Measurements from ENCODE around the gene LRCH2.
"Not testable (repeated sequence)": the region's sequence is repeated elsewhere in the genome, so short reads cannot be mapped to it uniquely, and the experiment has no call there.

Gene LRCH2

DNA sequence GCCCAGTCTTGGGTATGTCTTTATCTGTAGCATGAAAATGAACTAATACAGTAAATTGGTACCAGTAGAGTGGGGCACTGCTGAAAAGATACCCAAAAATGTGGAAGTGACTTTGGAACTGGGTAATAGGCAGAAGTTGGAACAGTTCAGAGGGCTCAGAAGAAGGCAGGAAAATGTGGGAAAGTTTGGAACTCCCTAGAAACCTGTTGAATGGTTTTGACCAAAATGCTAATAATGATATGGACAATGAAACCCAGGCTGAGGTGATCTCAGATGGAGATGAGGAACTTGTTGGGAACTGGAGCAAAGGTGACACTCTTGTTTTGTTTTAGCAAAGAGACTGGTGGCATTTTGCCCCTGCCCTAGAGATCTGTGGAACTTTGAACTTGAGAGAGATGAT is 24.3 kb downstream of the LRCH2 start:
- DNase-seq: not testable (repeated sequence)

DNA sequence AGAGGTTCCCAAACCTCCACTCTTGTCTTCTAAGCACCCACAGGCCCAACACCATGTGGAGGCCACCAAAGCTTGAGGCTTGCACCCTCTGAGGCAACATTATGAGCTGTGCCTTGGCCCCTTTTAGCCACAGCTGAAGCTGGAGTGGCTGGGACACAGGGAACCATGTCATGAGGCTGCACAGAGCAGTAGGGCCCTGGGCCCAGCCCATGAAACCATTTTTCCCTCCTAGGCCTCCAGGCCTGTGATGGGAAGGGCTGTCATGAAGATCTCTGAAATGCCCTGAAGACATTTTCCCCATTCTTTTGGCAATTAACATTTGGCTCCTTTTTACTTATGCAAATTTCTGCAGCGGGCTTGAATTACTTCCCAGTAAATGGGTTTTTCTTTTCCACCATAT is 29.9 kb downstream of the LRCH2 start:
- no peak for DNase-seq

DNA sequence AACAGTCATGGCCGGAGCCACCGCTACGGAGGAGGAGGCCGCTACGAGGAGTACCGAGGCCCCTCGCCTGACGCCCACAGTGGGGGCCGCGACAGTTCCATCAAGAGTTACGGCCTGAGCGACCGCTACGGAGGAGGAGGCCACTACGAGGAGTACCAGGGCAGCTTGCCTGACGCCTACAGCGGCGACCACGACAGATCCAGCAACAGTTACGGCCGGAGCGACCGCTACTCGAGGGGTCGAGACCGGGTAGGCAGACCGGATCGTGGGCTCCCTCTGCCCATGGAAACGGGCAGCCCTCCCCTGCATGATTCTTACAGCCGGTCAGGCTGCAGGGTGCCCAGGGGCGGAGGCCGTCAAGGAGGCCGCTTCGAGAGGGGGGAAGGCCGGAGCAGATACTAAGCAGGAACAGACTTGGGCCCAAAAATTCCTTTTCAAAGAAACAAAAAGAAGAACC is 41.6 kb downstream of the LRCH2 start:
- no peak for DNase-seq

DNA sequence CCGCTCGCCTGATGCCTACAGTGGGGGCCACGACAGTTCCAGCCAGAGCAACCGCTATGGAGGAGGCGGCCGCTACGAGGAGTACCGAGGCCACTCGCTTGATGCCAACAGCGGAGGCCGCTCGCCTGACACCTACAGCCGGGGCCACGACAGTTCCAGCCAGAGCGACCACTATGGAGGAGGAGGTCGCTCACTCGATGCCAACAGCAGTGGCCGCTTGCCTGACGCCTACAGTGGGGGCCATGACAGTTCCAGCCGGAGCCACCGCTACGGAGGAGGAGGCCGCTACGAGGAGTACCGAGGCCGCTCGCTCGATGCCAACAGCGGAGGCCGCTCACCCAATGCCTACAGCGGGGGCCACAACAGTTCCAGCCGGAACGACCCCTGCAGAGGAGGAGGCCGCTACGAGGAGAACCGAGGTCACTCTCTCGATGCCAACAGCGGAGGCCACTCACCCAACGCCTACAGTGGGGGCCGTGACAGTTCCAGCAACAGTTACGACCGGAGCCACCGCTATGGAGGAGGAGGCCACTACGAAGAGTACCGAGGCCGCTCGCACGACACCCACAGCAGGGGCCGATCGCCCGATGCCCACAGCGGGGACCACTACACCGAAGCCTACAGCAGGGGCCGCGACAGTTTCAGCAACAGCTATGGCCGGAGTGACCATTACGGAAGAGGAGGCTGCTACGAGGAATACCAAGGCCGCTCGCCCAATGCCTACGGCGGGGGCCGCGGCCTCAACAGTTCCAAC is 42.2 kb downstream of the LRCH2 start:
- no peak for DNase-seq

DNA sequence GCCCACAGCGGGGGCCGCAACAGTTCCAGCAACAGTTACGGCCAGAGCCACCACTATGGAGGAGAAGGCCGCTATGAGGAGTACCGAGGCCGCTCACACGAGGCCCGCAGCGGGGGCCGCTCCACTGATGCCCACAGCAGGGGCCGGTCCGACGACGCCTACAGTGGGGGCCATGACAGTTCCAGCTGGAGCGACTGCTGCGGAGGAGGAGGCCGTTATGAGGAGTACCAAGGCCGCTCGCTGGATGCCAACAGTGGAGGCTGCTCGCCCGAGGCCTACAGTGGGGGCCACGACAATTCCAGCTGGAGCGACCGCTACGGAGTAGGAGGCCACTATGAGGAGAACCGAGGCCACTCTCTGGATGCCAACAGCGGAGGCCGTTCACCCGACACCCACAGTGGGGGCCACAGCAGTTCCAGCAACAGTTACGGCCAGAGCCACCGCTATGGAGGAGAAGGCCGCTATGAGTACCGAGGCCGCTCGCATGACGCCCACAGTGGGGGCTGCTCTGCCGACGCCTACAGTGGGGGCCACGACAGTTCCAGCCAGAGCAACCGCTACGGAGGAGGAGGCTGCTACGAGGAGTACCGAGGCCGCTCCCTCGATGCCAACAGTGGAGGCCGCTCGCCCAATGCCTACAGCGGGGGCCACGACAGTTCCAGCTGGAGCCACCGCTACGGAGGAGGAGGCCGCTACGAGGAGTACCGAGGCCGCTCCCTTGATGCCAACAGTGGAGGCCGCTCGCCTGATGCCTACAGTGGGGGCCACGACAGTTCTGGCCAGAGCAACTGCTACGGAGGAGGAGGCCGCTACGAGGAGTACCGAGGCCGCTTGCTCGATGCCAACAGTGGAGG is 43.0 kb downstream of the LRCH2 start:
- DNase-seq: no peak

DNA sequence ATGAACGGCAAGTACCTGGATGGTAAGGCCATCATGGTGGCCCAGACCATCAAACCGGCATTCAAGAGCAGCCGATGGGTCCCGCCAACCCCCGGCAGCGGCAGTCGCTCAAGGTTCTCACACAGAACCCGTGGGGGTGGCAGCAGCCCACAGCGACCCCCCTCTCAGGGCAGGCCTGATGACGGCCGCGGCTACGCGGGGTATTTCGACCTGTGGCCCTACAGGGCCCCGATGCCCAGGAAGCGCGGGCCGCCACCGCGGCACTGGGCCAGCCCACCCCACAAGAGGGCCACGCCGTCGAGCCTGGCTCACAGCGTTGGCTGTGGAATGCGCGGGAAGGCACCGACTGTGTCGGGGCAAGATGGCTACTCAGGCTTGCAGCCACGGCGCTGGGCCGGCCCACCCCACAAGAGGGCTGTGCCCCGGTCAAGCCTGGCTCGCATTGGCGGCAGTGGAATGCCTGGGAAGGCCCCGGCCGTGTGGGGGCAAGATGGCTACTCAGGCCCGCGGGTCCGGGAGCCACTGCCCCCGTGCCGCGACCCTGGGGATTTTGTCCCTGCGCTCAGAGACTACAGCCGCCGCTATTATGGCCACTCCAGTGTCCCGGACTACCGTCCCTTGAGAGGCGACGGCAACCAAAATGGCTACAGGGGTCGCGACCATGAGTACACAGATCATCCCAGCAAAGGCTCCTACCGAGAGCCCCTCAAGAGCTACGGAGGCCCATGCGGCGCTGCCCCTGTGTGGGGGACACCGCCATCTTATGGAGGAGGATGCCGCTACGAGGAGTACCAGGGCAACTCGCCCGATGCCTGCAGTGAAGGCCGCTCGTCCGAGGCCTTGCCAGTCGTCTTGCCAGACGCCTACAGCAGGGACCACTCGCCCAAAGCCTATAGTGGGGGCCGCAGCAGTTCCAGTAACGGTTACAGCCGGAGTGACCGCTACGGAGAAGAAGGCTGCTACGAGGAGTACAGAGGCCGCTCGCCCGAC is 44.0 kb downstream of the LRCH2 start:
- DNase-seq: no peak

DNA sequence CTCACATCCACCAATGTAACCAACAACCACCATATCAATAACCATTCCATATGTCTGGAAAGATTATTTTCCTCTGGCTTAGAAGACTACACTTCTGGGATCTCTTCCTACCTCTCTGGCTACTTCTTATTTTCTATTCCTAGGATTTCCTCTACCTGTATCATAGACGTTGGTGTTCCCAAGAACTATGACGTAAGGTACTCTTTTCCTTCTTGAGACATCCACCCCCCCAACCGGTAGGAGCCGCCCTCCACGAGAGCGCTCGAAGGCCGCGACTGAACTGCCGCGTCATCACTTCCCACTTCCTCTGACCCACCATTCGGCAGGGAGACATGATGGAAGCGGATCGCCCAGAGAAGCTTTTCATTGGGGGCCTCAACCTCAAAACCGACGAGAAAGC is 44.8 kb downstream of the LRCH2 start, which contains the start of gene RBMXL3:
RBMXL3 (plus strand) TSS at position 301 of the 400 bp plus-strand sequence; CDS start at position 333, 32 bp downstream.
- DNase-seq: no peak

DNA sequence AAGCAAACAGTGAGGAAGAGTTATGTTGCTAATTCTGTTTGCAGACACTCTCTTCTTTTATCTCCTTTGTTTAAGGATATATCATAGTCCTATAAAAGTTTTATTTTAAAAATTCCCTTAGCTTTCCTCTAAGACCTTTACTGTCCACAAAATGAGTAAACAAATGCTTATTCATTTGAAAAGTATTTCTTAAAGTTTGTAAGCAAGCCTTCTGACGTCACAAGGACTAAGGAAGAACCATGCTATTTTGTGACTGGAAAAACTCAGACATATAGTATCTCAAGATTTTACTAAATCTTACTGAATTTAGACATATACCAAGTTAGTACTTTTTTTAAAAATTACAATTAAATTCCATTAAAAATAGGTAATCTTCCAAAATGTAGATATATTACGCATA is 49.9 kb downstream of the LRCH2 start:
- no peak for DNase-seq

DNA sequence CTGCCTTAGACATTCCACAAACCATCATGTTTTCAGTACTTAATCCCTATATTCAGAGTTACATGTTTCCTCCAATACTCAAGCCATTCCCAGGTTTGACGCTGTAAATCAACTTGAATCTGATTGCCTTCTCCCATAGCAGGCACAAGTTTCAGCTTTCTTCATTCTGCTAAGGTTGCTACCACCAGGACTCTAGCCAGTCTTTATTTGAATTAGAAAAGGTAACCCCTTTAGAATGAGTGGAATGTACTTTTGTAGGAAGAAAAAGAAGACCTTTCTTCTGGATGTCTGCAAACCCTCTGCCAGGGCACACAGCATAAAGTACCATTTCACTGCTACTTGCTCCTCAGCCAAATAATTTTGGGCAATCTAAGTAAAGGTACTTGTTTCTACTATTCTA is 55.4 kb downstream of the LRCH2 start:
- DNase-seq: no peak

DNA sequence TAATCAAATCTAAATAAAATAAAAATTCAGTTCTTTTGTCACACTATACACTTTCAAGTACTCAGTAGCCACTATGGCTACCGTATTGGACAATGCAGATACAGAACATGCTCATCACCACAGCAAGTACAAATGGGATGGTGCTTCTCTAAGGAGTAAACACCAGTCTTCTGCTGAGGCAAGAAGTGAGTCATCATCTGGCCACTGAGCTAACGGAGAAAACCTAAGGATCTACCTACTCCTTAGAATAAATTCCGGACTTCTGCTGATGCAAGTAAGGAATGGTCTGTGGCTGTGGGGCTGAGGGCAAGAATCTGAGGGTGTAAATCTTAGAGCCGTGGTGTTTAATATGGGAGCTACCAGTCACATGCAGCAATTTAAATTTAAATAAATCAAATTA is 56.0 kb downstream of the LRCH2 start:
- DNase-seq: no peak

DNA sequence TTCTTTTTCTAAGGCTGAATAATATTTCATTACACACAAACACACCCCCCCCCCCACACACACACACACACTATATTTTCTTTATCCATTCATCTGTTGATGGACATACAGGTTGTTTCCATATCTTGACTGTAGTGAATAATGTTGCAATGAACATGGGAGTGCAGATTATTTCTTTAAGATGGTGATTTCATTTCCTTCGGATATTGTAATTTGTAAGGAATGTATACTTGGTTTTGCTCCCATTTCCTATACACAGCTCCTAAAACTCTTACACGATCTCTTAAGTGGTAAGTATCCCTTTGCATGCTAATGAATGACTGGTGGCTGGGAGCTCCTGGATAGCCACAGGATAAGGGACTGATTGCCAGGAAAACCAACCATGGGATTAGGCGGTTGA is 59.3 kb downstream of the LRCH2 start:
- DNase-seq: no peak

DNA sequence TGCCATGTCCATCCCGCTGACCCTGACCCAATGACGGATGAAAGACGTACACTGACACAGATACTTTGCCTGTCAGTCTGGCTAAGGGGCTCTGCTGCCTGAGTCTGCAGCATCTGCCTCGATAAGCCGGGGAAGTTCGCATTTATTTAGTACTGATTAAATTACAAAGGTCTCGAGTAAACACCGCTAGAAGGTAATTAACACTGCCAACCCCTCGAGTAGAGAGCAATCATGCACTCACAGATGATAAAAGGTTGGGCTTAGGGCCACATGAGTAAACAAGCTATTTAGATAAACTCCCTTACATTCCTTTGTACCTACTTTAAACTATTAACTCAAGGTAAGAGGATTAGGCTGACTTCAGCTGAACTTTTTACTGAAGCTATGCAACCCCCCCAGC is 60.7 kb downstream of the LRCH2 start:
- no peak for DNase-seq

DNA sequence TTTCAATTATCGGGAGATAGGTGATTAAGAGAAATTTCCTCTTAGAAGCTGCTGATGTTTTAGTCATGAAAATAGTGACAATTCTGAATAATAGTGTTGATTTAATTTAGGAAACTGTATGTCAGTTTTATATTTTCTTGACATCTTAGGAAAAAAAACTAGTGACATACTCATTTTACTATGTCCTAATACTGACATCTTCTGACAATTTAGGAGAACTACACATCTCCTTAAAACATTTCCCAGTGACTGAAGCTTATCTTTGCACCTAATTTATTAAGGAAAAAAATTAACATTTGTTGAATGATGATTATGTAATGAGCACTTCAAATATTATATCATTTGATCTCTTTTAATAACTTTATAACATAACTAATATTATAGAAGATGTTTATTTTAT is 86.7 kb downstream of the LRCH2 start:
- peak; percentile 0 for DNase-seq

DNA sequence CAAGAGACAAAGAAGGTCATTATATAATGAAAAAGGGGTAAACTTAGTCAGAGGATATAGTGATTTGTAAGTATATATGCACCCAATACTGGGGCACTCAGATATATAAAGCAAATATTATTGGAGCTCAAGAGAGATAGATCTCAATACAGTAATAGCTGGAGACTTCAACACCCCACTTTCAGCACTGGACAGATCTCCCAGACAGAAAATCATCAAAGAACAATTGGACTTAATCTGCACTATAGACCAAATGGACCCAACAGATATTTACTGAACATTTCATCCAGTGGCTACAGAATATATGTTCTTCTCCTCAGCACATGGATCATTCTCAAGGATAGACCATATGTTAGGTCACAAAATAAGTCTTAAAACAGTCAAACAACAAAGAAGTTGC is 91.8 kb downstream of the LRCH2 start:
- no peak for DNase-seq

DNA sequence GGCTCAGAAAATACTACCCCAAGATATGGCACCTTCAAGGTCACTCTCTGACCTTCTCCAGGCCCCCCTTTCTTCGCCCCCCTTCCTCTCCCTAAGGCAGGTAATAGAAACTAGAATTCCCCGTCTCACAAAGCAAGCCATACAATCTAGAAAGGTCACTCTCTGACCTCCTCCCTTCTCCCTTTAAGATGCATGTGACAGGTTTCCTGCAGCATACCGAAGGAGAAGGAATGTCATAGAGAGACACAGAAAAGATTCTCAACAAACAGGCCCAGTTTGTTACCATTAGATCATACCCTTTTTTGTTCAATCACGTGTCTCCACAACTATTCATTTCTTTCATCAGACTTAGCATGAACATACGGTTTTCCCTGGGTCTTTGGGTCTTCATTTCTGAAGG is 95.9 kb downstream of the LRCH2 start:
- no peak for DNase-seq

DNA sequence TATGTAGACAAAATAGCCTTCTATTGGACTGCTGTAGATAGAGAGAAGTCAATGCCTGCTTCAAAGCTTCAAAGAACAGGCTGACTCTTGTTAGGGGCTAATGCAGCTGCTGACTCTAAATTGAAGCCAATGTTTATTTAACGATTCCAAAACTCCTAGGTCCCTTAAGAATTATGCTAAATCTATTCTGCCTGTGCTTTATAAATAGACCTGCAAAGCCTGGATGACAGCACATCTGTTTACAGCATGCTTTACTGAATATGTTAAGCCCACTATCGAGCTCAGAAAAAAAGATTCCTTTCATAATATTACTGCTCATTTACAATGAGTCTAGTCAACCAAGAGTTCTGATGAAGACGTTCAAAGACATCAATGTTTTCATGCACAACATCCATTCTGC is 99.5 kb downstream of the LRCH2 start:
- no peak for DNase-seq

DNA sequence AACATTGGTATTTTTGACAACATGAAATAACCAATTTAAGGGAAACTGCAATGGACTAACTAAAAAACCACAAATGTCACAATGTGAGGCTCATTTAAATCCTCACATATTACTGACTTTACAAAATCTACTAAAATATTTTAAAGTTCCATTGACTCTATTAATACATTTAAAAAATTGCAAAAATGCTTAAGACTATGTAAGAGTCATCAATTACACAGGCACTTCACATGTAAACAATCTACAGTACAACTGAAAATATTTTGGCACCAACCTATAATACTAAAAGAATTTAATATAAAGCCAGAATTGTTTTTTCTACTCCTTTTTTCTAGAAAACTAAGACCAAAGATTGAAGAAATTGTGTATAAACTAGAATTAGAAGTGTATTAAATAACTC is 121.5 kb downstream of the LRCH2 start:
- DNase-seq: no peak

DNA sequence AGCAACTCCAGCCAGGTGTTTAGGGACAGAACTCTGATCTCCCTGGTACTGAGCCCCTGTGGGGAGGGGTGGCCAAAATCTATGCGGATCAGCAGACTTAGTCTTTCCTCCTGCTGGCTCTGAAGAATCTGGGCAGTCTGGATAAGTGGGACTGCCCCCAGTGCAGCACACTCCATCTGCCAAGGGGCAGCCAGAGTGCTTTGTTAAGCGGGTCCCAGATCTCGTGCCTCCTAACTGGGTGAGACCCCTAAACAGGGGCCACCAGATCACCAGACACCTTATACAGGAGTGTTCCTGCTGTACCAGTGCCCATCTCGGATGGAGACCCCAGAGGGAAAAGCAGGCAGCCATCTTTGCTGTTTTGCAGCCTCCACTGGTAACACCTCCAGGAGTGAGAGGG is 135.0 kb downstream of the LRCH2 start:
- DNase-seq: no peak

DNA sequence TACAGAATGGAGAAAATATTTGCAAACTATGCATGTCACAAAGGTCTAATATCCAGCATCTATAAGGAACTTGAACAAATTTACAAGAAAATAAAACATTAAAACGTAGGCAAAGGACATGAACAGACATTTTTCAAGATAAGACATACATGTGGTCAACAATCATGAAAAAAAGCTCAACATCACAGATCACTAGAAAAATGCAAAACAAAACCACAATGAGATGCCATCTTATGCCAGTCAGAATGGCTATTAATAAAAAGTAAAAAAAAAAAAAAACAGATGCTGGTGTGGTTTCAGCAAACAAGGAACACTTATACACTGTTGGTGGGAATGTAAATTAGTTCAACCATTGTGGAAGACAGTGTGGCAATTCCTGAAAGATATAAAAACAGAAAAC is 140.7 kb downstream of the LRCH2 start:
- DNase-seq: no peak

DNA sequence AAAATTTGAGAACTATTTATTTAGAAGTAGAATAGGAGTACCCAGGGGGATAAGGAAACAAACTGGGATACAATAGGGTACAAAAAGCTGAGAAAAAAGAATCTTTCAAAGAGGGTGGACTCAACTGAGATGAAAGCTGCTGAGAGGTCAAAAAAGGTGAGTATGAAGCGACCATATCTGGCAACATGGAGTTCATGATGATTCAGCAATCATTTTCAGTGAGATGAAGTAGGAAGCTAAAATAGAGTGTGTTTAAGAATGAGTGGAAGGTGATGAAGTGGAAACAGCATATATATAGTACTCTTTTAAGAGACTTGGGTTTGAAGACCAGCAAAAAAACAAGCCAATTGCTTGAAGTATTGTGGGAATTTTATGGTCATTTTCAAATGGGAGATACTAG is 144.5 kb downstream of the LRCH2 start:
- DNase-seq: no peak

DNA sequence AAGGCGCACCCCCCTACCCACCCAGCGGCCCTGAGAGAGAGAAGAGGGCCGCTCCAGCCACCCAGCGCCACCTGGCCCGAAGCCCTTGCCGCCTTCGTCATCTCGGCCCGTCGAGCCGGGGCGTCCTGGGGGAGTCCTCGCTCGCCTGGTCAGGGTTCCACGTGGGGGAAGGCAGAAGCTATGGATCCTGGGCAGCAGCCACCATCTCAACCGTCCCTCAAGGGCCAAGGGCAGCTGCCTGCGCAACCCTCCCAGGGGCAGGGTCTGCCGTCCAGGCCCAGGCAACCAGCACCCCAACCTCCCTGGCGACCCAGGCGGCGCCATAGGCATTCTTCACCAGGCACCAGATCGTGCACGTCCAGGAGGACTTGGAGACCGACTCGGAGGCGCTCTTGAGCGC is 165.0 kb downstream of the LRCH2 start:
- no peak for DNase-seq

DNA sequence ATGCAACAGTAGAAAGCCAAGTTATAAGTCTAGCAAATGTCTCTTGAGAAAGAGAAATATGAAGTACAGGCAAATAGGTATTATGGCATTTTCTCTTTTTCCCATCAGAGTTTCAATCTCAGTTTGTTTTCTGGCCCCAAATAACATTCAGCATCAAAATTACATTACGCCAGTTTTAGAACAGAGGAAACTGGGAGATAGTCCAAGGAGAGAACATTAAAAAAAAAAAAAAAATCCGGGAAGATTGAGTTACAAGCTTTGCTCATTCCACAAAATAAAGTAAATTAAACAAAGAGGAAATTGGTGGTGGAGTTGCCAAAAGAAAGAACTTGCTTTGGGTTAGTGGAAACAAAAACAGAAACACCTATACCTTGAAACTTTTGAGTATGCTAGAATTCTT is 166.1 kb downstream of the LRCH2 start:
- no peak for DNase-seq

DNA sequence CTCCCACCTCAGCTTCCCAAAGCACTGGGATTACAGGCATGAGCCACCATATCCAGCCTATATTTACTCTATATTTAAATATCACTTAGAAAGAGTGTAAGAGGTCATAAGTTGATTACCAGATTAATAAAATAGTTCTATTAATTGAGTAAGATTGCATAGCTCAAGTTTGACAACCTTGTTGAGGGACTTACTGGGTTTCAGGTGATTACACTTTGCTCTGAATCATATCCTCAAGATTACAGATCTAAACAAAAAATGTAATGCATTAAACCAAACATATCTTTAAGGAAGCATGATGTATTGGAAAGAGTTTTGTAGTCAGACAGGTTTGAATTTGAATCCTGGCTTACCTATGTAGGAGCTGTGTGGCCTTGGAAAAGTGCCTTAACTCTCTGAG is 168.6 kb downstream of the LRCH2 start:
- no peak for DNase-seq
